ENCODE data around the gene PAIP2B. TPM values are rescaled to one million over a fixed set of nuclear protein-coding genes. Genes with fewer than 3 reads are reported as not detected.

Gene PAIP2B
- total RNA-seq, 1 experiment from 2014 or later: 17.7 TPM

GRCh38 chr2:71153585-71154224, 73.2 kb downstream of the PAIP2B start:
- Histone ChIP-seq H3K4me2 (ENCODE audit: insufficient read depth, insufficient read length, low read length) (no peak overlapping the region), H3K9me3 (ENCODE audit: control insufficient read depth, low read depth, low read length) (no peaks in the 10 kb centered on the region), H3K9ac (ENCODE audit: extremely low read depth, insufficient read length, low read length) (no peak overlapping the region), H3T11ph (ENCODE audit: low read length) (no peak overlapping the region), H3K4ac (ENCODE audit: low read depth, low read length) (no peak overlapping the region), H3K79me2 (ENCODE audit: insufficient read depth, low read length) (no peaks in the 10 kb centered on the region), H2AFZ (ENCODE audit: low read length) (no peak overlapping the region), H2BK120ac (ENCODE audit: low read depth, low read length, poor library complexity, severe bottlenecking) (no peak overlapping the region), H4K5ac (ENCODE audit: insufficient read length, low read depth, low read length) (no peak overlapping the region), H2BK15ac (ENCODE audit: low read depth, low read length) (no peak overlapping the region), H2BK12ac (ENCODE audit: insufficient read length, low read depth, low read length) (no peak overlapping the region), H4K20me1 (ENCODE audit: control insufficient read depth, insufficient read depth, insufficient read length) (no peaks in the 10 kb centered on the region), H4K91ac (ENCODE audit: insufficient read length, low read depth, low read length) (no peak overlapping the region), H3K27ac (ENCODE audit: insufficient read length, low read depth, low read length) (no peak overlapping the region), H3K79me1 (ENCODE audit: insufficient read depth, low read depth, low read length, poor library complexity, severe bottlenecking) (no peaks in the 10 kb centered on the region), H3K18ac (ENCODE audit: insufficient read length, low read depth, low read length) (no peak overlapping the region), H3K23ac (ENCODE audit: insufficient read length, low read depth, low read length) (no peak overlapping the region), H2BK5ac (ENCODE audit: insufficient read length, low read length) (no peak overlapping the region), H3K27me3 (ENCODE audit: insufficient read depth, low read length) (no peaks in the 10 kb centered on the region), H4K8ac (replicated peaks; ENCODE audit: insufficient read length, low read depth, low read length) (no peak overlapping the region), H2BK20ac (ENCODE audit: low read depth, low read length, poor library complexity, severe bottlenecking) (no peak overlapping the region), H3K56ac (ENCODE audit: insufficient read length, low read depth, low read length) (no peak overlapping the region), H2AK5ac (ENCODE audit: insufficient read length, low read length) (no peak overlapping the region), H3K4me1 (ENCODE audit: insufficient read depth, low read length) (no peaks in the 10 kb centered on the region; the same call in 1 of the 2 replicates), H3K23me2 (ENCODE audit: insufficient read length, low read depth, low read length, poor library complexity, severe bottlenecking) (no peaks in the 10 kb centered on the region), H3K14ac (ENCODE audit: insufficient read depth, low read length) (no peak overlapping the region)
- DNase-seq: no peak
- H3K36me3 Mint-ChIP-seq (ENCODE audit: insufficient read depth in 1 of 3, low read depth in 3 of 3): peaks cover 11 to 18% (median 16%) of the 10 kb centered on the region in 3 experiments; a peak in 6 of 7 replicates
- no peak for TF ChIP-seq CTCF (conservative IDR thresholded peaks at IDR 0.05)
- H3K27ac Mint-ChIP-seq: no peak overlapping the region
- peaks cover 10 to 23% of the 10 kb centered on the region in 2 experiments for H3K4me1 Mint-ChIP-seq
- WGBS (ENCODE audit: extremely low coverage, insufficient read length, low lambda C conversion rate): no CpG with 5 or more reads among the region's 11 CpGs
- no peaks in the 10 kb centered on the region for H3K9me3 Mint-ChIP-seq
- peaks cover 4% of the 10 kb centered on the region for H3K27me3 Mint-ChIP-seq (ENCODE audit: low read depth)
- no peak overlapping the region for H3K4me3 Mint-ChIP-seq
